Neutrophil (primary cell): ENCODE measurements around the gene PKM.

ENCODE experiments used
- H3K27ac ChIP-seq: fragments of 200-600 bp; sonication (generic); 2 replicates; pipeline ENCODE4 v1.5.1; 2016; ENCODE audit warnings: mild to moderate bottlenecking, moderate library complexity
- H3K27me3 ChIP-seq: fragments of 200-600 bp; sonication (generic); 2 replicates; pipeline ENCODE4 v1.6.0; 2016; ENCODE audit warnings: mild to moderate bottlenecking
- H3K36me3 ChIP-seq: fragments of 200-600 bp; sonication (generic); 2 replicates; pipeline ENCODE4 v1.5.1; 2017
- H3K4me1 ChIP-seq, 2 experiments: fragments of 200-600 bp in 1 of 2; sonication (generic) in 1 of 2; 1 replicate in 1 of 2; 2 replicates in 1 of 2; pipeline versions ENCODE4 v1.5.1 to v1.6.1; 2013 to 2016; ENCODE audit warnings: low read depth in 1 of 2, low read length in 1 of 2, mild to moderate bottlenecking in 1 of 2, moderate library complexity in 1 of 2; ENCODE audit not compliant: control insufficient read depth in 1 of 2, insufficient read depth in 1 of 2
- H3K4me3 ChIP-seq, 2 experiments: fragments of 200-600 bp in 1 of 2; sonication (generic) in 1 of 2; 1 replicate in 1 of 2; 2 replicates in 1 of 2; pipeline ENCODE4 v1.5.1; 2013 to 2016; ENCODE audit warnings: low read depth in 1 of 2, low read length in 1 of 2, mild to moderate bottlenecking in 1 of 2, moderate library complexity in 1 of 2
- H3K9me3 ChIP-seq: fragments of 200-600 bp; sonication (generic); 2 replicates; pipeline ENCODE4 v1.5.1; 2016
- CTCF ChIP-seq: fragments of 200-600 bp; sonication (generic); IDR thresholded peaks from 2 replicates; pipeline ENCODE4 v1.5.1; 2016; ENCODE audit warnings: antibody characterized with exemption

Gene PKM

DNA sequence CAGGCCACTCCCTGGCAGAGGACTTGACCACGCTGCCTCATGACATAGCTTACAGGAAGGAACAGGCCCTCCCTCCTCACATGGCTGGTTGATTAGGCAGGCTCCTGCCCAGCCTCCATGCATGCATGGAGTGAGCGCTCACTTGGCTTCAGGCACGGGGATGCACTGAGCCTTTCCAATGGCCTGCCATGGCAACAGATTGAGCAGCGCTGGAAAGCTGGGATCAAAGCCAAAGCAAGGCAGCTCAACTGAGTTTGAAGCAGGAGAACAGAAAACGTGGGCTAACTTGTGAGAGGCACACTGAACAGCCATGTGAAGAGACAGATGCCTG is 27.5 kb downstream of the PKM start:
- Histone ChIP-seq H3K36me3 (peaks cover 100% of the 10 kb centered on the region), H3K27me3 (peaks cover 4% of the 10 kb centered on the region), H3K9me3 (no peaks in the 10 kb centered on the region), H3K4me1 (no peaks in the 10 kb centered on the region), H3K4me3 (no peak overlapping the region), H3K27ac (no peak overlapping the region)
- no peak for TF ChIP-seq CTCF

DNA sequence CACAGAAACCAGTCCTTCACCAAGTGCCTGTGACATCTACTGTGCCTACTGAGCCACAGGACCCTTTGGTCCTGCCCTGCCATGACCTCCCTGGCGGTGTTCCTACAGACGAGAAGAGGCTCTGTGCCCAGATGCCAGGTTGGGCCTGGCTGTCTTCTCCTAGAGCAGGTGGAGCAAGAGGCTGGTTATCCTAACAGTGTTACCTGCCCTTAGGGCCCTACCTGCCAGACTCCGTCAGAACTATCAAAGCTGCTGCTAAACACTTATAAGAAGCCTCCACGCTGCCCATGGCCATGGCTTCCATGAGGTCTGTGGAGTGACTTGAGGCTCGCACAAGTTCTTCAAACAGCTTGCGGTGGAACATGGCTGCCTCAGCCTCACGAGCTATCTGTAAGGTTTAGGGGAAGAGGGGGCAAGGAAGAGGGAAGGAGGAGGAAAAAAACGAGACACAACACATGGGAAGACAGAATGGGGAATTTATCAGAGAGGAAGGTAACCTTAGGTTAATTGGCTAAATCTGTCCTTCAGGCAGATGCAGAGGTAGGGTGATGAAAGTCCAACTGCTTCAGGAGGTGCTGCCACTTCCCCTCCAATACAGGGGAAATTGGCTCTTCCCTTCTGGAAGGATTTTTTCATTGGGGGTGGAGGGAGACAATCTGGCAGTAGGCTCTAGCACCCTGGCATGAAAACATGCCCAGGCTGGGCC is 28.0 kb downstream of the PKM start:
- H3K27me3 ChIP-seq = peaks cover 9% of the 10 kb centered on the region
- no peaks in the 10 kb centered on the region for H3K9me3 ChIP-seq
- no peak overlapping the region for H3K27ac ChIP-seq
- no peak for TF ChIP-seq CTCF
- no peak overlapping the region for H3K4me3 ChIP-seq
- H3K36me3 ChIP-seq = peaks cover 100% of the 10 kb centered on the region
- H3K4me1 ChIP-seq = peaks cover 1 to 3% of the 10 kb centered on the region in 2 experiments

DNA sequence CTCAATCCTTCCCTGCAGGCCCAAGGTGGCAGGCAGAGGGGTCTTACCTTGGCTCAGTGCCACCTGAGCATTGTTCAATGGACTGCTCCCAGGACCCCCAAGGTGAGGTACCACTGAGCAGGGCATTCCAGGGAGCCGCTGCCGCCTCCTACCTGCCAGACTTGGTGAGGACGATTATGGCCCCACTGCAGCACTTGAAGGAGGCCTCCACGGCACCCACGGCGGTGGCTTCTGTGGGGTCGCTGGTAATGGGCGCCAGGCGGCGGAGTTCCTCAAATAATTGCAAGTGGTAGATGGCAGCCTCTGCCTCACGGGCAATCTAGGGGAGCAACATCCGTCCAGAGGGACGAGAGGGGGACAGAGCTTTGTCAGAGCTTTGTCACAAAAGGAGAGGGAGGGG is 28.7 kb downstream of the PKM start:
- Histone ChIP-seq H3K4me3 (no peak overlapping the region), H3K36me3 (peaks cover 93% of the 10 kb centered on the region), H3K9me3 (no peaks in the 10 kb centered on the region), H3K27ac (peak overlapping the region; percentile 9), H3K27me3 (peaks cover 15% of the 10 kb centered on the region), H3K4me1 (peaks cover 6% of the 10 kb centered on the region in 2 experiments)
- no peak for TF ChIP-seq CTCF

DNA sequence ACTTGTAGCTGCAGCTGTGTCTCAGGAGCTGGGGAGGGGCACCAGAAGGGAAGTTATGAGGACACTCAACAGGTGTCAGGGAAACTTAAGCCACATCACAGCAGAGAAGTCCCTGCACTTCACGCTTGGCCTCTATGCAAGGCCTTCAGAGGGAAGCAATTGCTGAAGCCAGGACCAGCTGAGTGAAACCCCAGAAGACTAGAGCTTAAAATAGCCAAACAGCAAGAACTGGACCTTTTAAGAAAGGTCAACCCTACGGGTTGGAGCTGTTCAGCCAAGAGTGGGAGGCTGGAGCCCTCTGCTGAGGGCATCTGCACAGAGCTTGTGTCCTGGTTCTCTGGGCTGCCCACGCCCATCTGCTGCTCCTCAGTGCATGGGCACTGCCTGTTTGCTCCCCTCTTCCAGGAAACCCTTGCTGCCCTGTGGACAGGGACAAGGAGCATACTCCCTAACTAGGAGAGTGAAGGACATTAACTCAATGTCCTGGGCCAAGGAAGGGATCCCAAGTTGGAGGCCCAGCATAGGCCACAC is 29.5 kb downstream of the PKM start:
- Histone ChIP-seq H3K36me3 (peaks cover 85% of the 10 kb centered on the region), H3K27me3 (peaks cover 24% of the 10 kb centered on the region), H3K4me3 (no peak overlapping the region), H3K27ac (peak overlapping the region; percentile 54), H3K4me1 (peaks cover 12 to 14% of the 10 kb centered on the region in 2 experiments), H3K9me3 (no peaks in the 10 kb centered on the region)
- no peak for TF ChIP-seq CTCF

DNA sequence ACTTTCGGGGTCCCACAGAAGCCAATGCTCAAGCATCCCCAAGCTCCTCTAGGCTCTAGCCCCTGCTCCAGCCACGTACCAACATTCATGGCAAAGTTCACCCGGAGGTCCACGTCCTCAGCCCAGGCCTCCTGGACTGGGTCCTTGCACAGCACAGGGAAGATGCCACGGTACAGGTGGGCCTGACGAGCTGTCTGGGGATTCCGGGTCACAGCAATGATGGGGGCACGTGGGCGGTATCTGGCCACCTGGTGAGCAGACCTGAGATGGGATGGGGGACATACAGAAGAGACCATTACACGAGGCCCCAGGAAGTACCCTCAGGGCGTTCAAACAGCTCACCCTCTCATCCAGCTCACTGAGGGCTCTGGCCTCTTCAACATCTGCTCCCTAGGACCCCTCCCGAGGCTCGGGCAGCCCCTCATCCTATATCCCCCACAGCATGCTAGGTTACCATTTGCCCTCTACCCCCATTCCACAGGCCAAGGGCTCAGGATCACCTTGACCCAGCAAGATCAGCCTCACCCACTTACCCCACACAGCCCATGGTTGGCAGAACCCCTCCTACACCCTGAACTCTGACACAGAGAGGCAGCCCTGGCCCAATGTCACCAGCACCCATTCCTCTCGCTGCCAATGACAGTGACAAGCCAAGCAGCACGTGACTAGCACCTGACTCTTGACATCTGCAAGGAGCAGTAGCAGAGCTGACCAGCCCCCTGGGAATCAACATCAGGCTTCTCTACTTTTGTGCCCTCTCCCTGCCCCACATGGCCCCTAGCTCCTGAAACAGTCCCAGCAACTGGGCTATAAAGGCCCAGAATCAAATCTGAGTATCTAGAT is 30.4 kb downstream of the PKM start:
- TF ChIP-seq CTCF = no peak
- peaks cover 30% of the 10 kb centered on the region for H3K27me3 ChIP-seq
- H3K27ac ChIP-seq = peak overlapping the region; percentile 54
- peaks cover 77% of the 10 kb centered on the region for H3K36me3 ChIP-seq
- H3K9me3 ChIP-seq = no peaks in the 10 kb centered on the region
- H3K4me3 ChIP-seq = no peak overlapping the region
- H3K4me1 ChIP-seq = peaks cover 15 to 17% of the 10 kb centered on the region in 2 experiments
